Measurements from ENCODE around the gene STH.
A peak's percentile ranks its signal among the peaks of the same experiment; 100 is the strongest.

STH gene

GRCh38 chr17:46044286-46044928 lies 45.4 kb downstream of the STH start (continued):
- TF ChIP-seq ZNF660 (tag by site-specific recombination; IDR thresholded peaks at IDR 0.05) (peak; percentile 86; the same call in 1 of the 2 replicates), ZNF214 (tag by site-specific recombination; IDR thresholded peaks at IDR 0.05; ENCODE audit: borderline replicate concordance) (no peak)
- TF ChIP-seq, protein P1, sequence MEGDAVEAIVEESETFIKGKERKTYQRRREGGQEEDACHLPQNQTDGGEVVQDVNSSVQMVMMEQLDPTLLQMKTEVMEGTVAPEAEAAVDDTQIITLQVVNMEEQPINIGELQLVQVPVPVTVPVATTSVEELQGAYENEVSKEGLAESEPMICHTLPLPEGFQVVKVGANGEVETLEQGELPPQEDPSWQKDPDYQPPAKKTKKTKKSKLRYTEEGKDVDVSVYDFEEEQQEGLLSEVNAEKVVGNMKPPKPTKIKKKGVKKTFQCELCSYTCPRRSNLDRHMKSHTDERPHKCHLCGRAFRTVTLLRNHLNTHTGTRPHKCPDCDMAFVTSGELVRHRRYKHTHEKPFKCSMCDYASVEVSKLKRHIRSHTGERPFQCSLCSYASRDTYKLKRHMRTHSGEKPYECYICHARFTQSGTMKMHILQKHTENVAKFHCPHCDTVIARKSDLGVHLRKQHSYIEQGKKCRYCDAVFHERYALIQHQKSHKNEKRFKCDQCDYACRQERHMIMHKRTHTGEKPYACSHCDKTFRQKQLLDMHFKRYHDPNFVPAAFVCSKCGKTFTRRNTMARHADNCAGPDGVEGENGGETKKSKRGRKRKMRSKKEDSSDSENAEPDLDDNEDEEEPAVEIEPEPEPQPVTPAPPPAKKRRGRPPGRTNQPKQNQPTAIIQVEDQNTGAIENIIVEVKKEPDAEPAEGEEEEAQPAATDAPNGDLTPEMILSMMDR (tag by site-specific recombination; IDR thresholded peaks at IDR 0.05): peak; percentile 84

- H3K36me3 ChIP-seq (ENCODE audit: control insufficient read depth in 2 of 2, insufficient read depth in 1 of 2, low read length in 2 of 2): peaks cover 59 to 87% of the 10 kb centered on the region in 2 experiments
- CTCF ChIA-PET: interaction anchor here (0.6 to 6.0 kb wide), 44 partner anchors 9 to 460 kb away, joined by 3 to 64 read pairs (median 4); partner anchors contain the start of gene KANSL1
Measured at GRCh38 chr17:46044989-46045388, 45.9 kb downstream of the STH start.

More at GRCh38 chr17:46044989-46045388, 45.9 kb downstream of the STH start:
- no peak for TF ChIP-seq ZNF629 (tag by site-specific recombination; IDR thresholded peaks at IDR 0.05)
- no peak for TF ChIP-seq ZBTB20 (tag by site-specific recombination; IDR thresholded peaks at IDR 0.05)
- TF ChIP-seq, protein P2, sequence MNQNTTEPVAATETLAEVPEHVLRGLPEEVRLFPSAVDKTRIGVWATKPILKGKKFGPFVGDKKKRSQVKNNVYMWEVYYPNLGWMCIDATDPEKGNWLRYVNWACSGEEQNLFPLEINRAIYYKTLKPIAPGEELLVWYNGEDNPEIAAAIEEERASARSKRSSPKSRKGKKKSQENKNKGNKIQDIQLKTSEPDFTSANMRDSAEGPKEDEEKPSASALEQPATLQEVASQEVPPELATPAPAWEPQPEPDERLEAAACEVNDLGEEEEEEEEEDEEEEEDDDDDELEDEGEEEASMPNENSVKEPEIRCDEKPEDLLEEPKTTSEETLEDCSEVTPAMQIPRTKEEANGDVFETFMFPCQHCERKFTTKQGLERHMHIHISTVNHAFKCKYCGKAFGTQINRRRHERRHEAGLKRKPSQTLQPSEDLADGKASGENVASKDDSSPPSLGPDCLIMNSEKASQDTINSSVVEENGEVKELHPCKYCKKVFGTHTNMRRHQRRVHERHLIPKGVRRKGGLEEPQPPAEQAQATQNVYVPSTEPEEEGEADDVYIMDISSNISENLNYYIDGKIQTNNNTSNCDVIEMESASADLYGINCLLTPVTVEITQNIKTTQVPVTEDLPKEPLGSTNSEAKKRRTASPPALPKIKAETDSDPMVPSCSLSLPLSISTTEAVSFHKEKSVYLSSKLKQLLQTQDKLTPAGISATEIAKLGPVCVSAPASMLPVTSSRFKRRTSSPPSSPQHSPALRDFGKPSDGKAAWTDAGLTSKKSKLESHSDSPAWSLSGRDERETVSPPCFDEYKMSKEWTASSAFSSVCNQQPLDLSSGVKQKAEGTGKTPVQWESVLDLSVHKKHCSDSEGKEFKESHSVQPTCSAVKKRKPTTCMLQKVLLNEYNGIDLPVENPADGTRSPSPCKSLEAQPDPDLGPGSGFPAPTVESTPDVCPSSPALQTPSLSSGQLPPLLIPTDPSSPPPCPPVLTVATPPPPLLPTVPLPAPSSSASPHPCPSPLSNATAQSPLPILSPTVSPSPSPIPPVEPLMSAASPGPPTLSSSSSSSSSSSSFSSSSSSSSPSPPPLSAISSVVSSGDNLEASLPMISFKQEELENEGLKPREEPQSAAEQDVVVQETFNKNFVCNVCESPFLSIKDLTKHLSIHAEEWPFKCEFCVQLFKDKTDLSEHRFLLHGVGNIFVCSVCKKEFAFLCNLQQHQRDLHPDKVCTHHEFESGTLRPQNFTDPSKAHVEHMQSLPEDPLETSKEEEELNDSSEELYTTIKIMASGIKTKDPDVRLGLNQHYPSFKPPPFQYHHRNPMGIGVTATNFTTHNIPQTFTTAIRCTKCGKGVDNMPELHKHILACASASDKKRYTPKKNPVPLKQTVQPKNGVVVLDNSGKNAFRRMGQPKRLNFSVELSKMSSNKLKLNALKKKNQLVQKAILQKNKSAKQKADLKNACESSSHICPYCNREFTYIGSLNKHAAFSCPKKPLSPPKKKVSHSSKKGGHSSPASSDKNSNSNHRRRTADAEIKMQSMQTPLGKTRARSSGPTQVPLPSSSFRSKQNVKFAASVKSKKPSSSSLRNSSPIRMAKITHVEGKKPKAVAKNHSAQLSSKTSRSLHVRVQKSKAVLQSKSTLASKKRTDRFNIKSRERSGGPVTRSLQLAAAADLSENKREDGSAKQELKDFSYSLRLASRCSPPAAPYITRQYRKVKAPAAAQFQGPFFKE (tag by site-specific recombination; IDR thresholded peaks at IDR 0.05; ENCODE audit: borderline replicate concordance): no peak
- no peak for TF ChIP-seq REST (tag by site-specific recombination; IDR thresholded peaks at IDR 0.05)
- TF ChIP-seq TSHZ1 (tag by site-specific recombination; IDR thresholded peaks at IDR 0.05; ENCODE audit: borderline replicate concordance): no peak
- no peak for TF ChIP-seq ZSCAN16 (tag by site-specific recombination; IDR thresholded peaks at IDR 0.05)
- no peak for TF ChIP-seq ZNF843 (tag by site-specific recombination; IDR thresholded peaks at IDR 0.05)
- TF ChIP-seq, protein P3, sequence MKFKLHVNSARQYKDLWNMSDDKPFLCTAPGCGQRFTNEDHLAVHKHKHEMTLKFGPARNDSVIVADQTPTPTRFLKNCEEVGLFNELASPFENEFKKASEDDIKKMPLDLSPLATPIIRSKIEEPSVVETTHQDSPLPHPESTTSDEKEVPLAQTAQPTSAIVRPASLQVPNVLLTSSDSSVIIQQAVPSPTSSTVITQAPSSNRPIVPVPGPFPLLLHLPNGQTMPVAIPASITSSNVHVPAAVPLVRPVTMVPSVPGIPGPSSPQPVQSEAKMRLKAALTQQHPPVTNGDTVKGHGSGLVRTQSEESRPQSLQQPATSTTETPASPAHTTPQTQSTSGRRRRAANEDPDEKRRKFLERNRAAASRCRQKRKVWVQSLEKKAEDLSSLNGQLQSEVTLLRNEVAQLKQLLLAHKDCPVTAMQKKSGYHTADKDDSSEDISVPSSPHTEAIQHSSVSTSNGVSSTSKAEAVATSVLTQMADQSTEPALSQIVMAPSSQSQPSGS (tag by site-specific recombination; IDR thresholded peaks at IDR 0.05; ENCODE audit: low read depth): no peak
- no peak for TF ChIP-seq ZNF140 (tag by site-specific recombination; IDR thresholded peaks at IDR 0.05)
- TF ChIP-seq BCL11B (tag by site-specific recombination; IDR thresholded peaks at IDR 0.05; ENCODE audit: low read depth): no peak
- no peak for TF ChIP-seq KLF9 (tag by site-specific recombination; IDR thresholded peaks at IDR 0.05; ENCODE audit: low read depth)
- TF ChIP-seq ZNF350 (tag by site-specific recombination; IDR thresholded peaks at IDR 0.05): no peak
- TF ChIP-seq ZNF561 (tag by site-specific recombination; IDR thresholded peaks at IDR 0.05; ENCODE audit: borderline replicate concordance): no peak
- no peak for TF ChIP-seq ZNF2 (tag by site-specific recombination; IDR thresholded peaks at IDR 0.05)
- TF ChIP-seq ZNF23 (tag by site-specific recombination; IDR thresholded peaks at IDR 0.05; ENCODE audit: borderline replicate concordance): no peak
- no peaks in the 10 kb centered on the region for H3K9me3 ChIP-seq (ENCODE audit: control insufficient read depth, insufficient read depth, low read depth, low read length)
- H3K4me1 ChIP-seq (ENCODE audit: control insufficient read depth, insufficient read depth, low read length): peaks cover 7% of the 10 kb centered on the region; the same call in 1 of the 2 replicates
- POLR2A ChIA-PET: interaction anchor here (1.1 to 1.4 kb wide), 2 partner anchors 10 to 148 kb away, joined by 4 to 9 read pairs; partner anchors contain the start of gene KANSL1
- no peak overlapping the region for H3K27ac ChIP-seq (ENCODE audit: extremely low read depth, low read depth, low read length)
- no peak overlapping the region for H3K4me3 ChIP-seq (ENCODE audit: low read depth, low read length)

All from HEK293 (cell line).